CD4-positive, CD25-positive, alpha-beta regulatory T cell (primary cell): ENCODE measurements around the gene TSPAN18. TPM values are rescaled to one million over a fixed set of nuclear protein-coding genes. Genes with fewer than 3 reads are reported as not detected.

ENCODE experiments used
- ATAC-seq, 2 donors: fragments of 150-1000 bp; cut with Tn5 transposase; one replicate each; pipeline ENCODE4 v1.10.0; 2021; ENCODE audit warnings: low read depth in 2 of 2, moderate number of reproducible peaks in 2 of 2, moderate library complexity in 1 of 2
- DNase-seq, 3 donors: peaks; one replicate each; pipeline versions ENCODE4 v3.0.0 to v3.0.0-alpha.2; 2012 to 2022; ENCODE audit warnings: mixed read lengths in 1 of 3
- H3K27ac ChIP-seq: one replicate; pipeline ENCODE4 v1.7.0; 2013; ENCODE audit warnings: mild to moderate bottlenecking, low read length; ENCODE audit not compliant: insufficient read depth, poor library complexity, severe bottlenecking
- H3K27me3 ChIP-seq: one replicate; pipeline ENCODE4 v1.7.0; 2013; ENCODE audit warnings: low read length; ENCODE audit not compliant: control insufficient read depth, insufficient read depth
- H3K36me3 ChIP-seq: one replicate; pipeline ENCODE4 v1.7.0; 2013; ENCODE audit warnings: mild to moderate bottlenecking, low read length, moderate library complexity; ENCODE audit not compliant: control insufficient read depth, insufficient read depth
- H3K4me1 ChIP-seq: 2 replicates; pipeline ENCODE4 v1.7.0; 2013; ENCODE audit warnings: mild to moderate bottlenecking, low read length; ENCODE audit not compliant: insufficient read depth, control insufficient read depth, poor library complexity, severe bottlenecking
- H3K4me3 ChIP-seq: one replicate; pipeline ENCODE4 v1.7.0; 2013; ENCODE audit warnings: low read depth, mild to moderate bottlenecking, low read length, moderate library complexity
- H3K9me3 ChIP-seq, 2 experiments: 1 replicate in 1 of 2; 2 replicates in 1 of 2; pipeline ENCODE4 v1.7.0; 2013; ENCODE audit warnings: low read length in 2 of 2, mild to moderate bottlenecking in 1 of 2, moderate library complexity in 1 of 2; ENCODE audit not compliant: control insufficient read depth in 2 of 2
- H3K27ac Mint-ChIP-seq, 3 donors: one replicate each; pipeline ENCODE4 v1.8.0; 2020 to 2022; ENCODE audit warnings: mild to moderate bottlenecking in 3 of 3, mixed read lengths in 3 of 3, moderate library complexity in 2 of 3
- H3K27me3 Mint-ChIP-seq: one replicate; pipeline ENCODE4 v1.8.0; 2022; ENCODE audit warnings: mild to moderate bottlenecking, mixed read lengths
- H3K36me3 Mint-ChIP-seq: one replicate; pipeline ENCODE4 v1.8.0; 2020; ENCODE audit warnings: mixed read lengths
- H3K4me1 Mint-ChIP-seq, 4 donors: one replicate each; pipeline ENCODE4 v1.8.0; 2020 to 2022; ENCODE audit warnings: mixed read lengths in 4 of 4, mild to moderate bottlenecking in 1 of 4
- H3K4me3 Mint-ChIP-seq, 4 donors: one replicate each; pipeline ENCODE4 v1.8.0; 2020 to 2022; ENCODE audit warnings: mild to moderate bottlenecking in 4 of 4, mixed read lengths in 4 of 4, moderate library complexity in 3 of 4
- H3K9me3 Mint-ChIP-seq, 7 donors: one replicate each; pipeline ENCODE4 v1.8.0; 2020 to 2022; ENCODE audit warnings: mixed read lengths in 7 of 7, mild to moderate bottlenecking in 3 of 7, moderate library complexity in 2 of 7
- polyA plus RNA-seq, 4 donors: library from polyadenylated mRNA; unstranded; fragments of 300-500 nt; fragmentation: Illumina TruSeq; gene quantifications; one replicate each; pipeline ENCODE4 v1.2.3, GENCODE V29; 2021
- total RNA-seq: library from RNA; stranded (reverse); gene quantifications from one replicate; pipeline ENCODE4 v1.2.3, GENCODE V29; 2022

Gene TSPAN18
- total and polyA plus RNA-seq, 5 donors from 2014 or later = 3.2 to 36.9 (median 4.9) TPM

- Histone ChIP-seq H3K4me1 (no peaks in the 10 kb centered on the region), H3K36me3 (no peaks in the 10 kb centered on the region), H3K9me3 (peaks cover 0 to 4% of the 10 kb centered on the region in 2 experiments), H3K27me3 (no peaks in the 10 kb centered on the region), H3K4me3 (no peak overlapping the region), H3K27ac (no peak overlapping the region)
- Mint-ChIP-seq H3K4me3 (peak overlapping the region in 1 of 4 donors; percentile 61), H3K27ac (peak overlapping the region in 1 of 3 donors; percentile 65), H3K4me1 (peaks cover 0 to 5% (median 0%) of the 10 kb centered on the region in 4 donors), H3K36me3 (peaks cover 25% of the 10 kb centered on the region), H3K9me3 (peaks cover 0 to 7% (median 2%) of the 10 kb centered on the region in 7 donors), H3K27me3 (no peaks in the 10 kb centered on the region)
- no peak for ATAC-seq
- DNase-seq = no peak
These were observed 145.8 kb downstream of the TSPAN18 start for GRCh38 chr11:44872556-44872955.

- Histone ChIP-seq H3K36me3 (no peaks in the 10 kb centered on the region), H3K27me3 (no peaks in the 10 kb centered on the region), H3K4me3 (no peak overlapping the region), H3K9me3 (peaks cover 0 to 4% of the 10 kb centered on the region in 2 experiments), H3K27ac (no peak overlapping the region), H3K4me1 (no peaks in the 10 kb centered on the region)
- DNase-seq = no peak
- Mint-ChIP-seq H3K27ac (no peak overlapping the region), H3K27me3 (no peaks in the 10 kb centered on the region), H3K4me3 (no peak overlapping the region), H3K36me3 (peaks cover 18% of the 10 kb centered on the region), H3K9me3 (peaks cover 0 to 7% (median 2%) of the 10 kb centered on the region in 7 donors), H3K4me1 (peaks cover 0 to 2% (median 0%) of the 10 kb centered on the region in 4 donors)
- no peak for ATAC-seq
These were observed 146.8 kb downstream of the TSPAN18 start for GRCh38 chr11:44873537-44873936.

GRCh38 chr11:44874284-44874683 is 147.5 kb downstream of the TSPAN18 start:
- Mint-ChIP-seq H3K4me1 (peaks cover 0 to 2% (median 0%) of the 10 kb centered on the region in 4 donors), H3K27ac (peak overlapping the region in 1 of 3 donors; percentile 6), H3K4me3 (no peak overlapping the region), H3K9me3 (peaks cover 0 to 7% (median 2%) of the 10 kb centered on the region in 7 donors), H3K36me3 (peaks cover 18% of the 10 kb centered on the region), H3K27me3 (no peaks in the 10 kb centered on the region)
- no peaks in the 10 kb centered on the region for H3K36me3 ChIP-seq
- ATAC-seq (no peak), DNase-seq (no peak)
- no peaks in the 10 kb centered on the region for H3K27me3 ChIP-seq
- H3K27ac ChIP-seq = no peak overlapping the region
- peaks cover 0 to 4% of the 10 kb centered on the region in 2 experiments for H3K9me3 ChIP-seq
- no peaks in the 10 kb centered on the region for H3K4me1 ChIP-seq
- no peak overlapping the region for H3K4me3 ChIP-seq

- Histone ChIP-seq H3K27ac (no peak overlapping the region), H3K9me3 (peaks cover 0 to 4% of the 10 kb centered on the region in 2 experiments), H3K27me3 (no peaks in the 10 kb centered on the region), H3K4me1 (no peaks in the 10 kb centered on the region), H3K36me3 (no peaks in the 10 kb centered on the region), H3K4me3 (no peak overlapping the region)
- Mint-ChIP-seq H3K27me3 (no peaks in the 10 kb centered on the region), H3K27ac (no peak overlapping the region), H3K4me1 (peaks cover 0 to 2% (median 0%) of the 10 kb centered on the region in 4 donors), H3K36me3 (peaks cover 12% of the 10 kb centered on the region), H3K4me3 (no peak overlapping the region), H3K9me3 (peaks cover 0 to 7% (median 2%) of the 10 kb centered on the region in 7 donors)
- ATAC-seq = no peak
- no peak for DNase-seq
These were observed 148.3 kb downstream of the TSPAN18 start for GRCh38 chr11:44875037-44875436.

- no peak overlapping the region for H3K27ac Mint-ChIP-seq
- ATAC-seq (no peak), DNase-seq (no peak)
- Histone ChIP-seq H3K4me3 (no peak overlapping the region), H3K9me3 (no peaks in the 10 kb centered on the region), H3K27ac (no peak overlapping the region), H3K4me1 (no peaks in the 10 kb centered on the region), H3K27me3 (no peaks in the 10 kb centered on the region), H3K36me3 (no peaks in the 10 kb centered on the region)
- no peaks in the 10 kb centered on the region for H3K27me3 Mint-ChIP-seq
- H3K36me3 Mint-ChIP-seq = peaks cover 1% of the 10 kb centered on the region
- H3K9me3 Mint-ChIP-seq = peaks cover 0 to 2% (median 0%) of the 10 kb centered on the region in 7 donors
- H3K4me1 Mint-ChIP-seq = no peaks in the 10 kb centered on the region
- no peak overlapping the region for H3K4me3 Mint-ChIP-seq
These were observed 149.5 kb downstream of the TSPAN18 start for GRCh38 chr11:44876194-44876723.

GRCh38 chr11:44876906-44877305 is 150.1 kb downstream of the TSPAN18 start:
- H3K27me3 ChIP-seq = no peaks in the 10 kb centered on the region
- no peak overlapping the region for H3K27ac ChIP-seq
- DNase-seq = no peak
- Mint-ChIP-seq H3K36me3 (no peaks in the 10 kb centered on the region), H3K4me3 (no peak overlapping the region), H3K27ac (peak overlapping the region in 1 of 3 donors; percentile 38), H3K4me1 (no peaks in the 10 kb centered on the region), H3K9me3 (no peaks in the 10 kb centered on the region), H3K27me3 (no peaks in the 10 kb centered on the region)
- ATAC-seq = no peak
- no peak overlapping the region for H3K4me3 ChIP-seq
- no peaks in the 10 kb centered on the region for H3K36me3 ChIP-seq
- H3K9me3 ChIP-seq = no peaks in the 10 kb centered on the region
- no peaks in the 10 kb centered on the region for H3K4me1 ChIP-seq

- Histone ChIP-seq H3K9me3 (no peaks in the 10 kb centered on the region), H3K36me3 (no peaks in the 10 kb centered on the region), H3K4me1 (no peaks in the 10 kb centered on the region), H3K4me3 (no peak overlapping the region), H3K27me3 (no peaks in the 10 kb centered on the region), H3K27ac (no peak overlapping the region)
- no peaks in the 10 kb centered on the region for H3K27me3 Mint-ChIP-seq
- no peaks in the 10 kb centered on the region for H3K36me3 Mint-ChIP-seq
- no peaks in the 10 kb centered on the region for H3K4me1 Mint-ChIP-seq
- no peak for ATAC-seq
- H3K9me3 Mint-ChIP-seq = no peaks in the 10 kb centered on the region
- no peak for DNase-seq
- H3K4me3 Mint-ChIP-seq = no peak overlapping the region
- H3K27ac Mint-ChIP-seq = no peak overlapping the region
These were observed 151.1 kb downstream of the TSPAN18 start for GRCh38 chr11:44877571-44878497.
